Activated gamma-delta T cell (primary cell): ENCODE measurements around the gene GLB1L3.
"Not testable (repeated sequence)": the region's sequence is repeated elsewhere in the genome, so short reads cannot be mapped to it uniquely, and the experiment has no call there.

Experiments used
- DNase-seq: peaks from one replicate; lab custom pipeline; 2025; lab: John Stamatoyannopoulos, UW

The GLB1L3 gene

DNA sequence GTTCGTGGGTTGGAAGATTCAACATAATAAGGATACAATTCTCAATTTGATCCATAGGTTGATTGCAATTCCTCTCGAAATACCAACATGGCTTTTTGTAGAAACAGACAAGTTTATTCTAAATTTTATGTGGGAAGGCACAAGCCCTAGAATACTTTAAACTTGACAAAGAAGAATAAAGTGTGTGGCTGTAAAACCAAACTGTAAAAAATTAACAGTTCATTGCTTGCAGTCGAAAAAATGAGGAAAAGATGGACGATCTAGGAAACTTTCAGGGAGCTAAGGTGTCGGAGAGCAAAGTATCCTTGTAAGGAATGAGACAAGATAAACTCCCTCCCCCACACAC, 1.0 kb upstream of the GLB1L3 start:
- DNase-seq: no peak

DNA sequence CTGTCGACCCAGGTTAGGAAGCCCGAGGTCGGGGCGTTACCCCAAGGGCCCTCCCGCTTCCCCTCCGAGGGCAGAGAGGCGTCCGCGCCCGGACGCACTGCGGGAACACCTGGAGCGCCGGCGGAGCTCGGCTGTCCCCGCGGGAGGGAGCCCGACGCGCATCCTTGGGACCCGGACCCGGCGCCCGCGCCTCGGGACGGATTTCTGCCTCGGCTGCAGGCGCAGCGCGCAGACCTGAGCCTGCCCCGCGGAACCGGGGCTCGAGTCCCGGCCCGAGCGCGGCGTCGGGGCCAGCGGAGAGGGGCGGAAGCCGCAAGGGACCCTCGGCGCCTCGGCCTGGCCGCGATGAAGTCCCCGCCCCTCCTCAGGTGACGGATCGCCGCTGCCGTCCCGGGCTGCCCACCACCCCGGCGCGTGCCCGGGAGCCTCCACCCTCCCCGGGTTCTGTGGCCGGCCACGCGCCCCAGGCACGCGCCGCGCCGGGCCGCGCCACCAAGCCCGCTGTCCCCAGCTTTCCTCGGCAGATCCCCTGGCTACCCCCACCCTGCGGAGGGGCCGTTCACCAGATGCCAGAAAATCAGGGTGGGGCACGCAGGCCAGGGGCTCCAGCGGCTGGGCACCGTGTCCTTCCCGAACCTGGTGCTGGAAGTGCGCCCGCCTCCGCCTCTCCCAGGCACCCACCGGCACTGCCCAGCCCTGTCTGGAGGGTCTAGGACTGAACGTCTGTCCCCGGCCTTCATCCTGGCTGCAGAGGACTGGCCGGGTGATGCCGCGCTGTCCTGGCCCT, 410 bp downstream of the GLB1L3 start:
- DNase-seq: no peak

DNA sequence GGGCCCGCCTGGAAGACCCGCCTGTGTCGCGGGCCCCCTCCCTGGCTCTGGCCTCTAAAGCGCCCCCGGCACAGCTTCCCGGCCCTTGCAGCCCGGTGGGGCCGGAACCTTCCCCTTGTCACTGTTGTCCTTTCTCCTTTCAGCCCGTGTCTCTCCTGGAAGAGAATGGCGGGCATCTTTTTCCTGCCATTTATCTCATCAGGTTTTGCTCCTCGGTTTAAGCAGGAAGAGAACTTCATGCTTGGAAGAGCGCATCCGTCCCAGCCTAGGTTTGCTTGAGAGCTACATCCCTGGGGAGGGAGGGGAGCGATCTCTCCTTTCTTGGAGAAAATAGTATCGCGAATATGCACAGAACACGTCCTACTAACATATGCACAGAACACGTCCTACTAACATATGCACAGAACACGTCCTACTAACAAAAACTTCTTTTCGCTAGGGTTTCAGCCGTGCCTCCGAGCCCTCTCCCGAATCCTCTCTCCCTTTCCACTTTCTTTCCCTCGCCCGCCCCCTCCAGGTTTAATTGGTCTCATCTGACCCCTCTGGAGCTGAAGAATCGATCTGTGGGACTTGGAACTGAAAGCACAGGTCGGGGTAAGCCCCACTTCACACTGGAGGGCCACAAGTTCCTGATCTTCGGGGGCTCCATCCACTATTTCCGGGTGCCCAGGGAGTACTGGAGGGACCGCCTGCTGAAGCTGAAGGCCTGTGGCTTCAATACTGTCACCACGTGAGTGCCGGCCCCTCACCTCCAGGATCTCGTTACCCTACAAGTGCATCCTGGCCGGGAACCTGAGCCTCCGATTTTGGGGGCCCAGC, 1.2 kb downstream of the GLB1L3 start:
- DNase-seq: no peak

DNA sequence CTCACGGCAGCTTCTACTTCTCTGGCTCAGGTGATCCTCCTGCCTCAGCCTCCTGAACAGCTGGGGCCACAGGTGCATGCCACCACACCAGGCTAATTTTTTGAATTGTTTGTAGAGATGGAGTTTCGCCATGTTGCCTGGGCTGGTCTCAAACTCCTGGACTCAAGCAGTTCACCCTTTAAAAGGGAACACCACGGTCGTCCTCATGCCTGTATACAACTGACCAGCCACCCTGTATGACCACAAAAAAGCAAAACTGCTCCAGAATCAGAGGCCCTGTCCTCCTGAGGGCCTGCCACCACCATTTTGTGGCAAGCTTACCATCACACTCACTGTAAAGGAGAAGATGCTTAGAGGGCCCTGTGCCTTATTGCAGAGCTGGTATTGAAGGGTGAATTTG, 2.2 kb downstream of the GLB1L3 start:
- no peak for DNase-seq

DNA sequence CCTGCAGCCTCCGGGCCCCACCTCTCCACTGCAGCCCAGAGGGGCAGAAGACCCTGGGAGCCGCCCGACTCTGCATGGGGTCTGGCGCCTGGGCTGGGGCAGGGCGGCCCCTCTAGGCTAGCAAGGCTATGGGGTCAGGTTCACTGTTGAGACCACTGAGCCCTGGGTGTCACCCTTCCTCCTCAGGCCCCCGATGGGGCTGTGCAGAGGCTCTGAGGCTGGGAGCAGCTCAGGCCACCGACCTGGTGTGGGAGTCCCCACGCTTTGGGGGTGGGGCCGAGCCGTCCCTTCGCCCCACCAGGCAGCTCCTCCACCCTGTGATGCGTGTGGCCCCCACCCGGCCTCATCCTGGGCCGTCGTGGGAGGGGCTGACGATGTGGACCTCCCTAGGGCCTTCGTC, 5.5 kb downstream of the GLB1L3 start:
- DNase-seq: not testable (repeated sequence)

DNA sequence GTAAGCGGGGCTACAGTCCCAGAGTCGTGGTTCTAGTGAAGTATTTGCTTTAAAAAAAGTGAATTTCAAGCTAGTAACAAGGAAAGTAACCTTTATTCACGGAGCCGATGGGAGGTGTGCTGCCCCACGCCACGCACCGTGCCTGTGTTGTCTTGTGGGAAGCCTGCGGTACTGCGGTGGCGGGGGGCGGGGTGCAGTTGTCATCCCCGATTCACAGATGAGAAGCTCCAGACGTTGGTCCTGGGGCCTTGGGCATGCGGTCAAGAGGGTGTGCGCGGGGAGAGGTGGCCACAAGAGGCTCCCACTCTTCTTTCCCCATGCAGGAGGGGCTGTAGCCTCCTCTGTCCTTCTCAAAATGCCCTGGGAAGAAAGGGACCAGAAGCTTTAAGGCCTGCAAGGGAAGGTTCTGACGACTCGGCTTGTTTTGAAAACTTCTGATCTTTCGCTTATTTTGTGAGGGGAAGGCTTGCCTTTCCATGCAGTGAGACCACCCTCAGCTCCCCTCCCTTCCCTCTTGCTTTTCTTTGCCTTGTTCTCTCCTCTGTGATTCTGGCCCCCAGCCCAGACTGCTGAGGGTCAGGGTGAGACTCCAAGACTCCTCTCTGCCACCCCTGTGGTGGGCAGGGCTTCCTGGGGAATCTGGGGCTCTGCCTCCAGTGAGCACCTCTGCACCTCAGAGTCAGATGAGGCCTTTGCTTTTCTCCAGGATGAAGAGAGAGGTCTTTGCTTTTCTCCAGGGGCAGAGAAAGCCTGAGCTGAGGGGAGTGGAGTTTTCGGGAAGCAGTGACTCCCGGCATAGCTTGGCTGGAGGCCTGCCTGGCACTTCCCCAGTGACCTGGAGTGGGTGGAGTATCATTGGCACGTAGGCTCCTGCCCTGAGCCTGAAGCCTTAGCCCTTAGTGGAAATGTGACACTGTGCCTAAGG, 6.2 kb downstream of the GLB1L3 start:
- no peak for DNase-seq

DNA sequence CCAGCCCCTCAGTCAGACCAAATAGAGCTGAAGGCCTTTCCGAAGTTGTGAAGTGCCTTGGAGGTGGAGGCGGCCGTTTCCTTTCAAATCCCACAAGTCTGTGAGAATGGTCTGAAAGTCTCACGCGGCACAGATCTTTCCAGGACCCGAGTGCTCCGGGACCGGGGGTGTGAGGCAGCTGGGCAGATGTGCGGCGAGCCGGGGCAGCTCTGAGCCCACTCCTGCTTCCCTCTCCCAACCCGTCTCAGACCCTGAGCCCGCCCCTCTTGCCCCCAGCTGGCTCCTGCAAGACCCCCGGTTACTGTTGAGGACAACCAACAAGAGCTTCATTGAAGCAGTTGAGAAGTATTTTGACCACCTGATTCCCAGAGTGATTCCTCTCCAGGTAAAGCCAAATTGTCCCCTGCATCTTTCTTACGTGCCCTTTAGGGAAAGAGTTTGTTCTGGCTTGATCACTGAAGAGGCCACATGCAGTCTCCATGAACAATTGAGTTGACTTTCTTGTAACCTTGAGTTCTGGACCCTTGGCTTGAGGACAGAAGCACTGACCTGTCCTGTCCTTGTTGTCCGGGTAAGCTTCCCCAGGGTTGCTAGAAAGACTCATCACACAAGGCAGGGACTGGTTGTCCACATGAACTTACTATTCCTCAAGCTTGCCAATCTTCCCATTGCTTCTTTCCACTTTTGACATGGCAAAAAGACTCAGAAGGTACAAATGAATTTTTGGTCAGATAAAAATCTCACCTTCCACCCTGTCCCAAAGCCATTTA, 7.5 kb downstream of the GLB1L3 start:
- DNase-seq: no peak

DNA sequence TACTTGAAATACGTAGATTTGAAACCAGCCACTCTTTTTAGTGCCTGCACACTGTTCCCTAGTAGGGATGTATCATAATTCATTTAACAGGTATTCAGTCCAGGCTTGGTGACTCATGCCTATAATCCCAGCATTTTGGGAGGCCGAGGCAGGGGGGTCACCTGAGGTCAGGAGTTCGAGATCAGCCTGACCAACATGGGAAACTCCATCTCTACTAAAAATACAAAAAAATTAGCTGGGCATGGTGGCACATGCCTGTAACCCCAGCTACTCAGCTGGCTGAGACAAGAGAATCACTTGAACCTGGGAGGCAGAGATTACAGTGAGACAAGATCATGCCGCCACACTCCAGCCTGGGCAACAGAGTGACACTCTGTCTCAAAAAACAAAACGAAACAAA, 8.2 kb downstream of the GLB1L3 start:
- DNase-seq: not testable (repeated sequence)

DNA sequence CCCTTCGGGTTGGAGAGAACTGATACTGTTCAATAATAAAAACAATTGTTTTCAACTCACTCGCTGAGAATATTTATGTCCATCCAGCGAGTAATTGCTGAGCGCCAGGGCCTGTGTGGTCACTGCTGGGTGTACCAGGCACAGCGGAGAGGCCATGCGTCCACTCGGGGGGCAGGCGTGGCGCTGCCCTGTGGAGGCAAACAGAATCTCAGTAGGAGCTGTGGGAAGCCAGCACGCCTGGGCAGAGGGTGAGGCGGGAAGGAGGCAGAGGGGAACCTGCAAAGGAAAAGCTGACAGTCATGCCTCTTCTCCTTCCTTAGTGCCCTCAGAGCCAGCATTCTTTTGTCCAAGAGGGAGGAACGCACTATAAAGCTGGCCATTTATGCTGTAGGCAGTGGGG, 11.4 kb downstream of the GLB1L3 start:
- no peak for DNase-seq

DNA sequence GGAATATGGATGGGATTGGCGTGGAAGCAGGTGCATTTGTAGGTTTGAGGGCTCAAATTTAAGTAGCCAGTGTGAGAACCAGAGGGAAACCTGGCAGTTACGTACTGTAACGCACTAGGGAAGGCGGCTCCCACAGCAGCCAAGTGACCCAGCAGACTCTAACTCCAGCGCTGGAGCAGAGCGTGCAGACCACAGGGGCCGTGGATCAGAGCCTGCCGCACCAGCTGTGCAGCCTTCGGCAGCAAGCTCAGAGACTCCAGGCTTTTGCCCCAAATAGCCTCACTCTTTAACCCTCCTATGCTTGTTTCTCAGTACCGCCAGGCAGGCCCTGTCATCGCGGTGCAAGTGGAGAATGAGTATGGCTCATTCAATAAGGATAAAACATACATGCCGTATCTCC, 12.3 kb downstream of the GLB1L3 start:
- no peak for DNase-seq

DNA sequence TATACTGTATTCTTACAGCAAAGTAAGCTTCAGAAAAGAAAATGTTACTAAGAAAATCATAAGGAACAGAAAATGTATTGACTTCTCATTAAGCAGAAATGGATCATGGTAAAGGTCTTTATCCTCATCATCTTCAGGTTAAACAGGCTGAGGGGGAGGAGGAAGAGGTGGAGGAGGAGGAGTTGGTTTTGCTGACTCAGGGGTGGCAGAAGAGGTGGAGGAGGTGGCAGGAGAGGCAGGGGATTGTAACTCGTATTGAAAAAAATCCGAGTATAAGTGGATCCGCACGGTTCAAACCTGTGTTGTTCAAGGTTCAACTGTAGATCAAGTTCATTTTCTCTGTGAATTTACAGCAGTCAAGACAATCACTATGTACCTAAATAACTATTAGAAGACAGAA, 13.0 kb downstream of the GLB1L3 start:
- DNase-seq: no peak

DNA sequence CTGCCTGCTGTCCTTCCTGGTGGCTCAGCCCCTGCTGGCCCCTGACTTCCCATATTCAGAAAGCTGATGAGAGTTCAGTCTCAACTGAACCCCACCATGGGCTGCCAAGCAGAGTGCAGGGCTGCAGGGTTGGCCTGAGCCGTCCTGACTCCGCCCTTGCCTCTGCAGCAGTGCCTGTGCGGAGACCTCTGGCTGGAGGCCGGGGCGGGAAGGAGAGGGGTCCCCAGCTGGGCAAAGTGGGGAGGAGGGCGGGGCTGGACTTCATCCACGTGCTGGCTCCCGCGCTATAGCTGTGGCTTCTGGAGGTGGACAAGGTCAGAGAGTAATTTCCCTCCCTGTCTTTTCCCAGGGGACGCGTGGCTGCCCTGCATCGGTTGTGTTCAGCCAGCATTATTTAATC, 13.6 kb downstream of the GLB1L3 start:
- DNase-seq: no peak

DNA sequence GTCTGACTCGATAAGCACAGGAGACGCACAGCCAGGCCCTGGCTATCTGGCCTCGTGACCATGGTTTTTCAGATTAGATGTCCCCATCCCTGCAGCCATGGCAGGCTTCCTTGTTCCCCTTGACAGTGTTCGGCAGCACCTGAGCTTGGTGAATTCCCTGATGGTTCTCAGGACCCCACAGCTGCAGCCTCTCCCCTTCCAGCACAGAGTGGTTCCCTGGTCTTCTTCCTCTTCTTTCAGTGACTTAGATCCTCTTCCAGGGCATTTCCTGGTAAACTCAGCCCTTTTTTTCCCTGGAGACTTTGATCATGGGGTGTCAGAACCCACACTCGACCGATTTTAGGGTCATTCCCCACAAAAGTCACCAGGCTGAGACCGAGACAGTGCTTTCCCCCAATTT, 14.5 kb downstream of the GLB1L3 start:
- no peak for DNase-seq

DNA sequence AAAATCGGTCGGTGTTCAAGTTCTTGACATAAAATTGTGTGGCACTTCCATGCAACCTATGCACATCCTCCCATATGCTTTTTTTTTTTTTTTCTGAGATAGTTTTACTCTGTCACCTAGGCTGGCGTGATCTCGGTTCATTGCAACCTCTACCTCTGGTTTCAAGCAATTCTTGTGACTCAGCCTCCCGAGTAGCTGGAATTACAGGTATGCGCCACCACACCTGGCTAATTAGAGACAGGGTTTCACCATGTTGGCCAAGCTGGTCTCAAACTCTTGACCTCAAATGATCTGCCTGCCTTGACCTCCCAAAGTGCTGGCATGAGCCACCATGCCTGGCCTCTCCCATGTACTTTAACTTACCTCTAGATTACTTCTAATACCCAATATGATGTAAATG, 15.0 kb downstream of the GLB1L3 start:
- no peak for DNase-seq

DNA sequence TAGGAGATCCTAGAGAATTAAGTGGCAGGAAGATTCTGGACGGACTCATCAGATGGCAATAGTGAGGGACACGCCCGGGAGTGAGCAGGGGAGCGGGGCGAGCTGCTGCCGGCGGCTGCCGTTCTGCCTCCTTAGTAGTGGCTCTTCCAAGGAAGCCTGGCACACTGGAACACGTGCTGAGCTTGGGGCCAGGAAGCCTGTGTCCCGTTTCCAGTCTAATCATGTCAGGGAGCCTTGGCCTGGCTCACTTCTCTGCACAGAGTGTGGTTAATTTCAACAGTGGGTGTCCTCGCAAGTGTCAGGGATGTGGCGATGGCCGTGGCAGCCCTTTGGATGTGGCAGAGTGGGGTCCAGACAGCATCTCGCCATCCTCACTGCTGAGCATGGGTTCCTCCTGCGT, 16.5 kb downstream of the GLB1L3 start:
- DNase-seq: no peak

DNA sequence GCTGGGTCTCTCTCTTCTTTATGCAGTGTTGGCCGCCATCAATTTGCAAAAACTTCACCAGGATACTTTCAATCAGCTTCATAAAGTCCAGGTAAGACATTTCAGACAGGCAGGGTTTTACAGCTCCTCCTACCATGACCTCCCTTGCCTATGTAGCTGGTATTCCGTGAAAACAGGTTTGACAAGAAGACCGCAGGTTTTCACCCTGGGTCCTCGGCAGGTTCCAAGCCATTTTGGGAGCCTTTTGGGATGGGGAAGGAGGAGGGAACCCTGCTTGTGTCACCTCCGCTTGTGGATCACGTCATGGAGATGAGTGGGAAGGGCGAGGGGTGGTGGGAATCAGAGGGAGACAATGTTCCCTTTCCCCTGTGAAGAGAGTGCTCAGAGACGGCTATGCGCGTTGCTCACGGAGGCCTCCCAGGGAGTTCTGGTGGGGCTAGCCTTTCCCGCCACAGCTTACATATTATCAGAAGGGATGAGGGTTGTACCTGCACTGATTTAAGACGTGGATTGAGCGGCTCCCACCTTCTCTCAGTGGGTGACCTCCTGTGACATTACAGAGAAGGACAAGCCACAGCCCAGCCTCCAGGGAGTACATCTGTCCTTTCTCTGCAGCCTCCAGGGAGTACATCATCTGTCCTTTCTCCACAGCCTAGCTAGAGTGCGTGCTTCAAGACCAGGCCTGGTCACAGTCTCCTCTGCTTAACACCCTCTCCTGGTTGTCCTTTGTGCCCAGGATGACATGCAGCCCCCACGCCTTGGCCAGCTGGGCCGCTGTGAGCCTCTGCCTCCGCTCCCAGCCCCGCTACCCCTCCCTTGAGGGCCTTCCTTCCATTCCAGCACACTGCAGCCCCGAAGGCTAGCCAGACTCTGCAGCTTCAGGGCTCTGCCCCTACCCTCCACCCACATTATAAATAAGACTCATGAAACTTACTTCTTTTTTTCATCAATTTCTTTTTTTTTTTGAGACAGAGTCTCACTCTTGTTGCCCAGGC, 17.2 kb downstream of the GLB1L3 start:
- DNase-seq: no peak

DNA sequence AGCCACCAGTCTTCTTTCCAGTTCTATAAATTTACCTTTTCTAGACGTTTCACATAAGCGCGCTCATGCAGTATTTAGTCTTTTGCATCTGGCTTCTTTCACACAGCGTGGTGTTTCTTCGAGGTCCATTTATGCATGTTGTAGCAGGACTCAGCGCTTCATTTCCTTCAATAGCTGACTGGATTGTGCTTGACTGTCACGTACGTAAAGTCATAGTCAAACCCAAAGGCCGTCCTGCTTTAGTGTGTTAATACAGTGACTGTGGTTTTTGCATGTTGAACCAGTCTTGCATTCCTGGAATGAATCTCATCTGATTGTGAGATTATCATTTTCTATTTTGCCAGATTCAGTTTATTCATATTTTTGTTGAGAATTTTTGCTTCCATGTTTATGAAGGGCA, 18.5 kb downstream of the GLB1L3 start:
- no peak for DNase-seq

DNA sequence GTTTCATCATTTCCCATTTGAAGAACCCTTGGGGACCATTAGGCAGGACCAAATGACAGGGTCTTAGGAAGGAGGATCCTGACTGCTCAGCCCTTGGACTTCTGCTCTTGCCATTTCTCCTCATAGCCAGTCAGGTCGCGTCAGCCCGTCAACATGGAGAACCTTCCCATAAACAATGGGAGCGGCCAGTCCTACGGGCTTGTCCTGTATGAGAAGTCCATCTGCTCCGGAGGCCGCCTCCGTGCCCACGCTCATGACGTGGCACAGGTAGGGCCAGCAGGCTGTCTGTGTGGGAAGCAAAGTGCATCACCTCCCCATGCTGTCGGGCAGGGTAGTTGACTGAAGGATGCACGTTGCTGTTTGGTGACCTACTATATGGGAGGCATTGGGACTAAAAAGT, 36.0 kb downstream of the GLB1L3 start:
- DNase-seq: no peak

DNA sequence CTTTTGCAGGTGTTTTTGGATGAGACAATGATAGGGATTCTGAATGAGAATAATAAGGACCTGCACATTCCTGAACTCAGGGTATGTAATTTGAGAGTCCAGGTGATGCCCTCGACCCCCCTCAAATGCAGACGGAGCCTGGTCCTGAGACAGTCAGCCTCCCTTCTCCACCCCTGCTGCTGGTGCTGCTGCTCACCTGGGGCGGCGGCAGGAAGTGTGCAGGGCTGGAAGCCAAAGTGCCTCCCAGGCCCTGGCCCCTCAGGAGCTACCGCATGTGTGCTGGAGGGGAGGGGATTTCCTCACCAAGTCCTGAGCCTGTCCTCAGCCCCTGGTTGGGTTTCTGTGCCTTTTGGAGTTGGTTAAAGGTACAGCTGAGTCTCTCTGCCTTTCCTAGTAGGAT, 36.6 kb downstream of the GLB1L3 start:
- no peak for DNase-seq

DNA sequence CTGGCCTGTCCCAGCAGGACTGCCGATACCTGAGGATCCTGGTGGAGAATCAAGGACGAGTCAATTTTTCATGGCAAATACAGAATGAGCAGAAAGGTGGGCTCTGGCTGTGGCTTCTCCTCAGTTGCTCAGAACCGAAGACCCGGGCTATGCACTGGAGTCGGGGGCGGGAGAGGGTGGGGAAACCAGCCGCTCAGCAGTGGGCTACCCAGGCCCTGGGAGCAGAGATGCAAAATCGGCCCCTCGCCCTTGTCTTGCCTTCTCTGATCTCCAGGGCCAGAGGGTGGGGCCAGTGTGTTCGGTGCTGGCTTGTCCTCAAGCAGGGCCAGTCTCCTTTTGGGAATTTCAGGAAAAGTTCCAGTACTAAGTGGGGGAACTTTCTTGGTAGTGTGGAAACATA, 37.2 kb downstream of the GLB1L3 start:
- no peak for DNase-seq
